ENCODE results near the gene YY1. TPM values are rescaled to one million over a fixed set of nuclear protein-coding genes. Genes with fewer than 3 reads are reported as not detected.

The YY1 gene
- total RNA-seq, 1 donor from 2014 or later, result 74.8 TPM

GRCh38 chr14:100212476-100213333 lies 26.2 kb upstream of the YY1 start:
- intact Hi-C loops (cut with DNase I), result no loop called here
- DNase-seq, result no peak

DNA sequence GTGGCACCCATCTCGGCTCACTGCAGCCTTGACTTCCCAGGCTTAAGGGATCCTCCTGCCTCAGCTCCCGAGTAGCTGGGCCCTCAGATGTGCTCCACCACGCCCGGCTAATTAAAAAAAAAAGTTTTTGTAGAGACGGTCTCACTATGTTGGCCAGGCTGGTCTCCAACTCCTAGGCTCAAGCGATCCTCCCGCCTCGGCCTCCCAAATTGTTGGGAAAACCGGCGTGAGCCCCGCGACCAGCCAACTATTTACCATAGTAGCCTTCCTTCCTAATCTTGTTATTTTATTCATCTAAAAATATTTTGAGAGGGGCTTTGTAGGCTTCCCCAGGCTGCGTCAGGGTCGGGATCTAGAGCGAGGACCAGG lies 25.4 kb upstream of the YY1 start:
- DNase-seq (no peak), ATAC-seq (no peak)
- peak overlapping the region; percentile 98 for H3K27ac ChIP-seq
- intact Hi-C loops (cut with DNase I), result no loop called here
- H3K27me3 ChIP-seq (ENCODE audit: low read depth), result no peaks in the 10 kb centered on the region
- H3K9me3 ChIP-seq, result no peaks in the 10 kb centered on the region
- no peak for TF ChIP-seq CTCF (IDR thresholded peaks at IDR 0.05)
- H3K4me3 ChIP-seq, result peak overlapping the region; percentile 83
- no peaks in the 10 kb centered on the region for H3K36me3 ChIP-seq
- H3K4me1 ChIP-seq, result peaks cover 16% of the 10 kb centered on the region

More at GRCh38 chr14:100212476-100213333, 26.2 kb upstream of the YY1 start:
- Histone ChIP-seq H3K4me3 (no peak overlapping the region), H3K27me3 (ENCODE audit: low read depth) (no peaks in the 10 kb centered on the region), H3K9me3 (no peaks in the 10 kb centered on the region), H3K27ac (no peak overlapping the region), H3K36me3 (no peaks in the 10 kb centered on the region), H3K4me1 (peaks cover 16% of the 10 kb centered on the region)
- no peak for TF ChIP-seq CTCF (IDR thresholded peaks at IDR 0.05)
- no peak for ATAC-seq

DNA sequence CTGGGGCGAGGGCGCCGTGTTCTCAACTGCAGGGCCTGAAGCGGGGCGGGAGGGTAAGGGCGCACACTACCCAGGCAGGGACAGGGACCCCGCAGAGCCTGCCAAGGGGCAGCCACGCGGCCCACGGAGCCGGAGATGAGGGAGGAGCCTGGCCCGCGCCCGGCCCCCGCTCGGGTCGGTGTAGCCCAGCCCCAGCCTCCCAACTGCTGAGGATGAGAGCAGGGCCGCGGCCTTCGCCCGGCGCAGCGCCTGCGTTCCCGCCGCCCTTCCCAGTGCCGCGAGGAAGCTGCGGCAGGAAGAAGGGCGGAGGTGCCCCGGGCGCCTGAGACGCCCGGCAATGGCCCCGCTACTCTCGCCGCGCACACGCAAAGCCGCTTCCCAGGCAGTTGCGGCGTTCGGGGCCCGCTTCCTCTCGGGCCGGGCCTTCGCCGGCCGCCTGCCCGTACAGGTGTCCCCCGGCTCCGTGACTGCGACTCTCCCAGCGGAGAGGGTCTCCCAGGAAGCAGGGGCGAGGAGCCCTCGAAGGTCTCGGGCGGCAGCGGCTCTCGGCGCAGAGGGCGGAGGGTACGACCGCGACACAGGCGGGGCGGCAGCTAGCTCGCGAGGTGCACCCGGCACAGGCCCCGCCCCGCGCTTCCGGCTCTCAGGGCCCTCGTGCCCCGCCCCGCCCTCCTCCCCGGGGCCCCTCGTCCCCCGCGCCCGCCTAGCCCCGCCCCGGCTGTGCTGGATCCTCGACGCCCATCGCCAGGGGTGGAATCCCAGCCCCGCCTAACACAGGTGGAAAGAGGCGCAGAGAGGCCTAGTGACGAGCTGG lies 24.8 kb upstream of the YY1 start:
- Histone ChIP-seq H3K4me3 (peak overlapping the region; percentile 83), H3K4me1 (peaks cover 16% of the 10 kb centered on the region), H3K9me3 (no peaks in the 10 kb centered on the region), H3K27ac (peak overlapping the region; percentile 98), H3K27me3 (ENCODE audit: low read depth) (no peaks in the 10 kb centered on the region), H3K36me3 (no peaks in the 10 kb centered on the region)
- ATAC-seq (peak; percentile 99), DNase-seq (peak; percentile 97)
- no peak for TF ChIP-seq CTCF (IDR thresholded peaks at IDR 0.05)
- intact Hi-C loops (cut with DNase I), result no loop called here

DNA sequence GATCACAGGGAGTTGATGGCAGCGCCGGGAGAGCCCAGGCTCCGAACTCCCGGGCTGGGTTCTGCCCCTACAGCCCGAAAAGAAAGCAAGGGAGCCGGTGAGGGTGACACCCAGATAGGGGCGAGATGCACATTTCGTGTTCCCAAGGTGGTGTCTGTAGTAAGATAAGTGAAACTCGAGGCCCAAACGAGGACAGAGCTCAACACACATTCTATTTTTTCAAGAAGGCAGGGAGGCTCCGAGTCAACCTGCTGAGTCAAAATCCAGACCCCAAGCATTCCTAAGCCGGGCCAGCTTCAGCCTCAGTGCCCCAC lies 24.2 kb upstream of the YY1 start:
- ATAC-seq (no peak), DNase-seq (no peak)
- intact Hi-C loops (cut with DNase I), result no loop called here
- Histone ChIP-seq H3K36me3 (no peaks in the 10 kb centered on the region), H3K4me1 (peaks cover 16% of the 10 kb centered on the region), H3K9me3 (no peaks in the 10 kb centered on the region), H3K4me3 (peak overlapping the region; percentile 83), H3K27me3 (ENCODE audit: low read depth) (no peaks in the 10 kb centered on the region), H3K27ac (peak overlapping the region; percentile 98)
- no peak for TF ChIP-seq CTCF (IDR thresholded peaks at IDR 0.05)

DNA sequence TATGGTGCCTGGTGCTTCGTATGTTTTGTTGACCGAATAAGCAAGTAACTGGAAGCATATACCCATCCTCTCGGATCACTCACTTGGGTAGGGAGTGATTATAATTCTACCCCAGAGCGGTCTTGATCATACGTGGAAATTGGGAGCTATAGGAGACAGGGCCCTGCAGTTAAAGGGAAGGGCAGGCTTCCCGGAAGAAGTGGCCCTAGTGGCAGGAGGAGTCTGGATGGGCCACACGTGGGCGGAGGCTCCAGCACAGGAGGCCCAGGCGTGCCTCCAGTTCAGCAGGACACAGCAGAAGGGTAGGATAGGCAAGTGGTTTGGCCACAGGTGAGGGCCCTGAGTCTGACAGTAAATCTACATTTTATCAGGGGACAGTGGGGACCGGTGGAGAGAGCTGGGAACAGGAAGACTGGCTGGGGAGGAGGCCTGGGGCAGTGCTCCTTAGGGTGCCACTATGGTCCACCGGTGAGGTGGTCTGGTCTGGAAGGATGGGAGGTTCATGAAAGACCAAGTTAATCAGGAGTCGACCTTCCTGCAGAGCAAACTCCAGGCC lies 23.5 kb upstream of the YY1 start:
- Histone ChIP-seq H3K36me3 (no peaks in the 10 kb centered on the region), H3K4me1 (peaks cover 16% of the 10 kb centered on the region), H3K4me3 (no peak overlapping the region), H3K27me3 (ENCODE audit: low read depth) (no peaks in the 10 kb centered on the region), H3K27ac (no peak overlapping the region), H3K9me3 (no peaks in the 10 kb centered on the region)
- no peak for TF ChIP-seq CTCF (IDR thresholded peaks at IDR 0.05)
- ATAC-seq (no peak), DNase-seq (no peak)
- intact Hi-C loops (cut with DNase I), result no loop called here
